ENCODE measurements around the gene GYS1.
"Not testable (repeated sequence)": the region's sequence is repeated elsewhere in the genome, so short reads cannot be mapped to it uniquely, and the experiment has no call there.

GYS1 gene

DNA sequence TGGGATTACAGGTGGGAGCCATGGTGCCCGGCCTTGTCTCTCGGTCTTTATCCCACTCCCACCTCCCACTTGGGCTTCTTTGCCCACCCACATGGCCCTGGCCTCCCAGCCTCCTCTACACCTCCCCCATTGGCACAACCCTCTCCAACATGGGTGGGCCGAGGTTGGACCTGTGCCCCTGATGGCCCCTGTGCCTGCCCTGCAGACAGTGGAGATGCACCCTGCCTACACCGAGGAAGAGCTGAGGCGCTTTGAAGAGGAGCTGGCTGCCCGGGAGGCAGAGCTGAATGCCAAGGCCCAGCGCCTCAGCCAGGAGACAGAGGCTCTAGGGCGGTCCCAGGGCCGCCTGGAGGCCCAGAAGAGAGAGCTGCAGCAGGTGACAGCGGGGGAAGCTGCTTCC lies 72.2 kb downstream of the GYS1 start:
- no peak for DNase-seq (ENCODE audit: low read depth)
- TF ChIP-seq, protein P1, sequence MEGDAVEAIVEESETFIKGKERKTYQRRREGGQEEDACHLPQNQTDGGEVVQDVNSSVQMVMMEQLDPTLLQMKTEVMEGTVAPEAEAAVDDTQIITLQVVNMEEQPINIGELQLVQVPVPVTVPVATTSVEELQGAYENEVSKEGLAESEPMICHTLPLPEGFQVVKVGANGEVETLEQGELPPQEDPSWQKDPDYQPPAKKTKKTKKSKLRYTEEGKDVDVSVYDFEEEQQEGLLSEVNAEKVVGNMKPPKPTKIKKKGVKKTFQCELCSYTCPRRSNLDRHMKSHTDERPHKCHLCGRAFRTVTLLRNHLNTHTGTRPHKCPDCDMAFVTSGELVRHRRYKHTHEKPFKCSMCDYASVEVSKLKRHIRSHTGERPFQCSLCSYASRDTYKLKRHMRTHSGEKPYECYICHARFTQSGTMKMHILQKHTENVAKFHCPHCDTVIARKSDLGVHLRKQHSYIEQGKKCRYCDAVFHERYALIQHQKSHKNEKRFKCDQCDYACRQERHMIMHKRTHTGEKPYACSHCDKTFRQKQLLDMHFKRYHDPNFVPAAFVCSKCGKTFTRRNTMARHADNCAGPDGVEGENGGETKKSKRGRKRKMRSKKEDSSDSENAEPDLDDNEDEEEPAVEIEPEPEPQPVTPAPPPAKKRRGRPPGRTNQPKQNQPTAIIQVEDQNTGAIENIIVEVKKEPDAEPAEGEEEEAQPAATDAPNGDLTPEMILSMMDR (conservative IDR thresholded peaks at IDR 0.05; ENCODE audit: control insufficient read depth, insufficient read depth, low read depth, low read length): no peak
- H3K4me3 ChIP-seq (ENCODE audit: control insufficient read depth, low read depth, low read length): no peak overlapping the region

DNA sequence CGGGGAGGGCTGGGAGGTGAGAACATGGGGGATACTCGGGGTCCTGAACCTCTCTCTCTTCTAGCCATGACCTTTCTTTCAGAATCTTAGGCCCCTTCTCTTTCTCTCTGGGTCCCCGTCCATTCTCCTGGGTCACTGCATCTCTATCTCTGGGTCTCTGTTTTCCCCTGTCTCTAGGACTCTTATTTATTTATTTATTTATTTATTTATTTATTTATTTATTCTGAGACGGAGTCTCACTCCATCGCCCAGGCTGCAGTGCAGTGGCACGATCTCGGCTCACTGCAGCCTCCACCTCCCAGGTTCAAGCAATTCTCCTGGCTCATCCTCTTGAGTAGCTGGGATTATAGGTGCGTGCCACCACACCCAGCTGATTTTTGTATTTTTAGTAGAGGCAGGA lies 73.8 kb downstream of the GYS1 start:
- not testable (repeated sequence) for H3K4me3 ChIP-seq (ENCODE audit: control insufficient read depth, low read depth, low read length); DNase-seq (ENCODE audit: low read depth)

DNA sequence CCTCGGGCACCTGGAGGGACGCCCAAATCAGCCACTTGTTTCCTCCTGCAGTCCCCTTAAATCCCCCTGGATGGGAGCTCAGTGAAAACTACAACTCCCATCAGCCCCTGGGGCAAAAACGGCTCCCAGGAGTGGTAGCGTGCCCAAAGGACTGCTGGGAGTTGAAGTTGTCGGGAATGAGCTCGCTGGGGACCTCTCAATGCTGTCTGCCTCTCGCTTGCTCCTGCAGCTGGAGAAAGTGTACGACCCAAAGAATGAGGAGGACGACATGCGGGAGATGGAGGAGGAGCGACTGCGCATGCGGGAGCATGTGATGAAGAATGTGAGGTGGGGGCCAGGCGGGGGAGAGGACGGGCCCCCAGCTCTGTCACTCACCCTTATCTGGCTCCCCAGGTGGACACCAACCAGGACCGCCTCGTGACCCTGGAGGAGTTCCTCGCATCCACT lies 74.3 kb downstream of the GYS1 start:
- DNase-seq (ENCODE audit: low read depth): no peak
- H3K4me3 ChIP-seq (ENCODE audit: control insufficient read depth, low read depth, low read length): no peak overlapping the region
- TF ChIP-seq, protein P1 (conservative IDR thresholded peaks at IDR 0.05; ENCODE audit: control insufficient read depth, insufficient read depth, low read depth, low read length): no peak

All from fibroblast of mammary gland (primary cell).